Calu3 (cell line): ENCODE data around the gene ATG9A. TPM values are rescaled to one million over a fixed set of nuclear protein-coding genes. Genes with fewer than 3 reads are reported as not detected.
A peak's percentile ranks its signal among the peaks of the same experiment; 100 is the strongest.

ENCODE experiments used
- BruUV-seq: library from RNA; stranded (reverse); fragments of 400-500 nt; replicated peaks from 2 replicates; lab custom pipeline; 2021; lab: Mats Ljungman, UMichigan
- CTCF ChIA-PET: fragments of 300-600 bp; sonication (Branson Sonifier 250); formaldehyde crosslinking; loops from one replicate; lab custom pipeline; 2022; ENCODE audit warnings: antibody characterized with exemption; lab: Charles Lee
- DNase-seq: peaks from one replicate; pipeline ENCODE4 v3.0.0; 2022
- H3K27ac Mint-ChIP-seq: one replicate; pipeline ENCODE4 v1.8.0; 2022; ENCODE audit warnings: mixed read lengths; ENCODE audit not compliant: unreplicated experiment
- H3K27me3 Mint-ChIP-seq: one replicate; pipeline ENCODE4 v1.8.0; 2022; ENCODE audit warnings: mixed read lengths; ENCODE audit not compliant: unreplicated experiment
- H3K36me3 Mint-ChIP-seq: one replicate; pipeline ENCODE4 v1.8.0; 2022; ENCODE audit warnings: mild to moderate bottlenecking, moderate library complexity, mixed read lengths; ENCODE audit not compliant: insufficient read depth, unreplicated experiment
- H3K4me1 Mint-ChIP-seq: one replicate; pipeline ENCODE4 v1.8.0; 2022; ENCODE audit warnings: mild to moderate bottlenecking, low read depth, mixed read lengths; ENCODE audit not compliant: unreplicated experiment
- H3K4me3 Mint-ChIP-seq: one replicate; pipeline ENCODE4 v1.8.0; 2022; ENCODE audit warnings: mild to moderate bottlenecking, low read depth, moderate library complexity, mixed read lengths; ENCODE audit not compliant: unreplicated experiment
- H3K9me3 Mint-ChIP-seq: one replicate; pipeline ENCODE4 v1.8.0; 2022; ENCODE audit warnings: low read depth, mixed read lengths; ENCODE audit not compliant: unreplicated experiment
- intact Hi-C: fragments of 100-400 bp; cut with micrococcal nuclease; formaldehyde crosslinking; loops from one replicate; pipeline ENCODE4 v1.10.0; 2022; ENCODE audit not compliant: unreplicated experiment
- total RNA-seq: library from RNA; stranded (reverse); gene quantifications from 2 replicates; pipeline ENCODE4 v1.2.3, GENCODE V29; 2022
- TF ChIP-seq, protein P1 (sequence below): fragments of 200-600 bp; IDR thresholded peaks from one replicate; pipeline ENCODE4 v1.8.0; 2022; ENCODE audit warnings: antibody characterized with exemption; ENCODE audit not compliant: unreplicated experiment

ATG9A gene
- total RNA-seq, 1 experiment from 2014 or later: 42.4 TPM

DNA sequence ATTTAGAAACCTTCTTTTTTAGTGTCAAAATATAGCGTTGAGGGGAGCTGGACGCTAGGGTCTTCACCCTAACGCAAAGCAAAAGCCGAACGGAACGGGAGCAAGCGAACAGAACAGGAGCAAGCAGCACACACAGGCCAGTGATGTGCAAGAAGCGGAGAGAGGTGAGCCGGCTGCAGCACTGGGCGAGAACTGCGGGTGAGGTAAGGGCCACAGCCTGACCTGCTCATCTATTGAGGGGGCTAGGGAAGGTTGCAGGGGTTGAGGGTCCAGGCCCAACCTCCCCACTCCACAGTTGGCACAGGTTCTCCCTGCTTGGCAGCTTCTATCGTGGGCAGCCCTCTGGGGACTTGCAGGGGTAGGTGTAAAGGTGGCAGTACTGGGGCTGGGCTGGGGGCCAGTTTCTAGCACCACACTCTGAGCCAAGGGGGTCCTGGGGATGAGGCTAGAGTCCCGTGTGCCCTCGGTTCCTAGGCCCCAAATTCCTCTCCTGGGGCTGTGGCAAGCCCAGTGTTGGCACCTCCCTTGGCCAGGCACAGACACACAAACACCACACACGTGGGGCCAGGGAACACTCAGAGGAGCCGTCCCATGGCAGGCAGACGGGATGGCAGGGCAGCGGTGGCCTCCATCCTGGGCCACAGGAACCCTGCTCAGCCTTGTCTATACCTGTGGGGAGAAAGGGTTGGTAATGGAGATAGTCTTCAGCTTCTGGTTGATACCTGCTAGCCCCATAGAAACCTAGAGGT is 9.5 kb downstream of the ATG9A start:
- no peaks in the 10 kb centered on the region for H3K9me3 Mint-ChIP-seq
- H3K4me1 Mint-ChIP-seq: peaks cover 18% of the 10 kb centered on the region
- intact Hi-C loops: loop anchor here (5.0 to 10.0 kb wide), 2 partner anchors 55 to 57 kb away; partner anchors contain the start of genes DNAJB2 and NHEJ1

DNA sequence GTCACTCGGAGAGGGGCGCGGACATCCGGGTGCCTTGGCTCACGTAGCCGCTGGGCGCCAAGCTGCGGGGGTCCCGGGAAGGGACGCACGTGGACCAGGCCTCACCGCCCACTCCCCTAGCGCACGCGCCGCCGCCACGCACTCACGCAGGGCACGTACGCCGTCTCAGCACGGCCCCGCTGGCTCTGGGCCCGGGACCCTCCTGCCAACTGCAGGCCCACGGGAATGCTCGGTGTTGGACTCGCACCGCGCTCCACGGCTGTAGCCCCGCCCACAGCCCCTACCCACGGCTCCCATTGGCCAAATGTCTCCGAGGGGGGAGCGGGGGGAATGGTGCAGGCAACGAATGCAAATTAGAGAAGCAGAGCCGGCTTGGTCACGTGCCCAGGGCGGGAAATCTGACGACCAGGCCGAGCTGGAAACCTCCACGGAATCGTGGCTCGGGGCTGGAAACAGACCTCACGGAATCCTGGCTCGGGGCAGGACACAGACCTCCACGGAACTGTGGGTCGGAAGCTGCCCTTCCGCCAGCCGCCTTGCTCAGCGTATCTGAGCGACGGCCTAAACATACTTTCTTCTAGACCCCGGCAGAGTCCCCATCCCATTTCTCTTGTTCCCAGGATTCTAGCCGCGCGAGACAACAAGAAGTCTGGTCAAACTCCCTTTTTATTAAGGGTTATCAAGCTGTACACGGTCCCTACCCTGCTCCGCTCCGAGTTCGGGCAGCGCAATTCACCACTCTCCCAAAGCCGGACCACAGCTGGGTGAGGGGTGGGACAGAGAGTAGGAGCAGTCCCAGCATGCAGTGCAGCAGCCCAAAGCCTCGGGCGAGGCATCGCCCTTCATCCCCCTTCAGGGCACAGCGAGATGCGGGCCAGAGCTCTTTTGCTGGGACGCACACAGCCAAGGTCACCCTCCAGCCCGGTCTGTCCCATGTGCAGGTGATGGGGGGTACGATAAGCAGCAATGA is 10.4 kb downstream of the ATG9A start, which contains the start of gene ABCB6:
TSS of gene ABCB6 (minus strand) at position 227 of the 970 bp plus-strand sequence. CDS start 285 bp downstream, outside the sequence.
- CTCF ChIA-PET: interaction anchor here (1.3 to 2.6 kb wide), 2 partner anchors 10 to 35 kb away, joined by 3 to 10 read pairs; partner anchors contain the start of genes TUBA4A and TUBA4B
- H3K27me3 Mint-ChIP-seq: no peaks in the 10 kb centered on the region

More for the DNA sequence above, 9.5 kb downstream of the ATG9A start:
- no peak overlapping the region for H3K27ac Mint-ChIP-seq
- CTCF ChIA-PET: no interaction called here
- H3K4me3 Mint-ChIP-seq: no peak overlapping the region
- no peak for DNase-seq
- BruUV-seq: no TSS peak
- TF ChIP-seq, protein P1, sequence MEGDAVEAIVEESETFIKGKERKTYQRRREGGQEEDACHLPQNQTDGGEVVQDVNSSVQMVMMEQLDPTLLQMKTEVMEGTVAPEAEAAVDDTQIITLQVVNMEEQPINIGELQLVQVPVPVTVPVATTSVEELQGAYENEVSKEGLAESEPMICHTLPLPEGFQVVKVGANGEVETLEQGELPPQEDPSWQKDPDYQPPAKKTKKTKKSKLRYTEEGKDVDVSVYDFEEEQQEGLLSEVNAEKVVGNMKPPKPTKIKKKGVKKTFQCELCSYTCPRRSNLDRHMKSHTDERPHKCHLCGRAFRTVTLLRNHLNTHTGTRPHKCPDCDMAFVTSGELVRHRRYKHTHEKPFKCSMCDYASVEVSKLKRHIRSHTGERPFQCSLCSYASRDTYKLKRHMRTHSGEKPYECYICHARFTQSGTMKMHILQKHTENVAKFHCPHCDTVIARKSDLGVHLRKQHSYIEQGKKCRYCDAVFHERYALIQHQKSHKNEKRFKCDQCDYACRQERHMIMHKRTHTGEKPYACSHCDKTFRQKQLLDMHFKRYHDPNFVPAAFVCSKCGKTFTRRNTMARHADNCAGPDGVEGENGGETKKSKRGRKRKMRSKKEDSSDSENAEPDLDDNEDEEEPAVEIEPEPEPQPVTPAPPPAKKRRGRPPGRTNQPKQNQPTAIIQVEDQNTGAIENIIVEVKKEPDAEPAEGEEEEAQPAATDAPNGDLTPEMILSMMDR: no peak
- H3K27me3 Mint-ChIP-seq: no peaks in the 10 kb centered on the region
- H3K36me3 Mint-ChIP-seq: peaks cover 61% of the 10 kb centered on the region

DNA sequence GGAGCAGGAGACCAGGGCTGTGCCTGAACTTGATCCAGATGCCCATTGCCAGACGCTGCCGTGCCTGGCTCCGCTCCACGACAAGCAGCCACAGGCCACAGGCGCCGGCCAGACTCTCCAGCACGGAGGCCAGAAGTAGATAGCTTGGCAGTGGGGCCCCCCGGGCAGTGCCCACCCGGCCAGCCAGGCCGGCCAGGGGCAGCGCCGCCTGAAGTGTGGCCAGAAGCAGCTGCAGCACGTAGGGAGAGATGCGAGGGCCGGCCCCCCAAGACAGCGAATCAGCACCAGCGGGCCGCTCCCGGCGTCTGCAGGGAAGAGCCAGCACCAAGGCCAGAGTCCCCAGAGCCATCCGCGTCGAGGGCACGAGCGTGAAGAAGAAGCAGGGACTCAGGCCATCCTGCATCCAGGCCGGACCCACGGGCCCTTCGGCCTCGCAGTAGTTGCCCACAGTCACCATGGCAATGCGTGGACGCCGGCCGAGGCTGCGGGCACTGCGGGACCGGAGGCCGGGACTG is 11.2 kb downstream of the ATG9A start:
- no TSS peak for BruUV-seq
- H3K27me3 Mint-ChIP-seq: no peaks in the 10 kb centered on the region

More for the DNA sequence above, 10.4 kb downstream of the ATG9A start, which contains the start of gene ABCB6:
- TF ChIP-seq, protein P1: no peak
- BruUV-seq: no TSS peak
- intact Hi-C loops: loop anchor here (5.0 to 10.0 kb wide), 2 partner anchors 54 to 58 kb away; partner anchors contain the start of genes DNAJB2 and NHEJ1
- H3K4me1 Mint-ChIP-seq: peaks cover 18% of the 10 kb centered on the region
- peak; percentile 79 for DNase-seq
- peaks cover 55% of the 10 kb centered on the region for H3K36me3 Mint-ChIP-seq
- peak within 1 kb of the TSS; percentile 75 for H3K27ac Mint-ChIP-seq
- H3K4me3 Mint-ChIP-seq: peak within 1 kb of the TSS; percentile 74
- no peaks in the 10 kb centered on the region for H3K9me3 Mint-ChIP-seq

More for the DNA sequence above, 11.2 kb downstream of the ATG9A start:
- no peaks in the 10 kb centered on the region for H3K9me3 Mint-ChIP-seq
- DNase-seq: peak; percentile 51
- H3K36me3 Mint-ChIP-seq: peaks cover 49% of the 10 kb centered on the region
- H3K4me3 Mint-ChIP-seq: peak overlapping the region; percentile 74
- TF ChIP-seq, protein P1: no peak
- H3K27ac Mint-ChIP-seq: peak overlapping the region; percentile 75
- intact Hi-C loops: loop anchor here (5.0 to 10.0 kb wide), 2 partner anchors 53 to 59 kb away; partner anchors contain the start of genes DNAJB2 and NHEJ1
- CTCF ChIA-PET: interaction anchor here (0.7 to 2.6 kb wide), 6 partner anchors 10 to 77 kb away, joined by 3 to 10 read pairs (median 4); partner anchors contain the start of genes TUBA4A and TUBA4B
- H3K4me1 Mint-ChIP-seq: peaks cover 18% of the 10 kb centered on the region
